Activated CD4-positive, alpha-beta T cell treated with anti-CD3 and anti-CD28 coated beads for 4 hours (primary cell): ENCODE measurements around the gene ANKMY1.
"Not testable (repeated sequence)": the region's sequence is repeated elsewhere in the genome, so short reads cannot be mapped to it uniquely, and the experiment has no call there.

ENCODE experiments used
- DNase-seq, 2 donors: peaks; one replicate each; pipeline ENCODE4 v3.0.0-alpha.2; 2020

The ANKMY1 gene

DNA sequence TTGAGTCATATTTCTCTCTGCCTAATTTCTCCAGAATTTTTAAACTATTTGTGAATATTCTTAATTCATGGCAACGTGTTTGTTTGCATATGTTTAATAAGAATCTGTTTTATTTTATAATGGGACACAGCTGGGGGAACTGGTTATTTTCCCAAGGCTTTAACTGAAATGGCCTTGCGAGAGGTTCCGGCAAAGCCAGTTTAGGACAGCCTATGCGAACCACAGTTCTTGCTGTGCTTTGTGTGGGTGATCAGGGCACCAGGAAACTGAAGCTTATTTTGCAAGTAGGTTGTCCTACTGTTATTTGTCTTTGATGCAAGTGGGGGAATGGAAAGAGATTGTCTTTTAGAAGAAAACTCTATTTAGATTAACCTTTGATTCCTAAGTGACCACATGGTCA lies 6.5 kb downstream of the ANKMY1 start:
- DNase-seq, result no peak

DNA sequence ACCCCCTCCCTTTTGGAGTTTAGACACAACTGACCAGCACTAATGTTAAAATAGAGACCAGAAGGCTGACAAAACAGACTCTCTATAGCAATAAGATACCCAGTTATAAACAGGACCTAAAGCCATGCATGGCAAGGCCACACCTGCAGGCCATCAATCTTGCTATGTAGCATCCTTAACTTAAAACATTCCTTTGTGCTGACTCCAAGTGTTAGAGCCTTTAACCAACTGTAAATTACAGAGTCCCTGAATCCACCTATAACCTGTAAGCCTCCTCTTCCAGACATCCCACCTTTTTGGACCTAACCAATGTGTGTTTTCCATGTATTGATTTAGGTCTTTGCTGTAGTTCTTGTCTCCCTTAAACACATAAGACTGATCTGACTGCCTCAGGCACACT lies 17.9 kb downstream of the ANKMY1 start:
- no peak for DNase-seq

DNA sequence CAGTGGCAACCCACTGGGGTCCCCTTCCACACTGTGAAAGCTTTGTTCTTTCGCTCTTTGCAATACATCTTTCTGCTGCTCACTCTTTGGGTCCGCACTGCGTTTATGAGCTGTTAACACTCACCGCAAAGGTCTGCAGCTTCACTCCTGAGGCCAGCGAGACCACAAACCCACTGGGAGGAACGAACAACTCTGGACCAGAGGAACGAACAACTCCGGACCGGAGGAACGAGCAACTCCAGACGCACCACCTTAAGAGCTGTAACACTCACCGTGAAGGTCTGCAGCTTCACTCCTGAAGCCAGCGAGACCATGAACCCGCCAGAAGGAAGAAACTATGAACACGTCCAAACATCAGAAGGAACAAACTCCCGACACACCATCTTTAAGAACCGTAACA lies 18.7 kb downstream of the ANKMY1 start:
- DNase-seq, result not testable (repeated sequence)

DNA sequence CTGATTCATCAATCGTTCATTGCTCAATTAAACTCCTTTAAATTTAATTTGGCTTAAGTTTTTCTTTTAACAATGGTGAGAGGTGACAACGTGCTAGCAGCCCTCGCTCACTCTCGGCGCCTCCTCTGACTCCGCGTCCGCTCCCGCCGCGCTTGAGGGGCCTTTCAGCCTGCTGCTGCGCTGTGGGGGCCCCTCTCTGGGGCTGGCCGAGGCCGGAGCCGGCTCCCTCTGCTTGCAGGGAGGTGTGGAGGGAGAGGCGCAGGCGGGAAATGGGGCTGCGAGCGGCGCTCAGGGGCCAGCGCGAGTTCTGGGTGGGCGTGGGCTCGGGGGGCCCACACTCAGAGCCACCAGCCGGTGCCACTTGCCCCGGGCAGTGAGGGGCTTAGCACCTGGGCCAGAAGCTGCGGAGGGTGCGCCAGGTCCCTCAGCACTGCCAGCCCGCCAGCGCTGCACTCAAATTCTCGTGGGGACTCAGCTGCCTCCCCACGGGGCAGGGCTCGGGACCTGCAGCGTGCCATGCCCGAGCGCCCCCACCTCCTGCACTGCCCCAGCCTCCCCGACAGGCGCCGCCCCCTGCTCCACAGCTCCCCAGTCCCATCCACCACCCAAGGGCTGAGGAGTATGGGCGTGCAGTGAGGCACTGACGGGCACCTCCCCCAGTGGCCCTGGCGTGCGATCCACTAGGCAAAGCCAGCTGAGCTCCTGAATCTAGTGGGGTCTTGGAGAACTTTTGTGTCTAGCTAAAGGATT lies 19.6 kb downstream of the ANKMY1 start:
- no peak for DNase-seq

DNA sequence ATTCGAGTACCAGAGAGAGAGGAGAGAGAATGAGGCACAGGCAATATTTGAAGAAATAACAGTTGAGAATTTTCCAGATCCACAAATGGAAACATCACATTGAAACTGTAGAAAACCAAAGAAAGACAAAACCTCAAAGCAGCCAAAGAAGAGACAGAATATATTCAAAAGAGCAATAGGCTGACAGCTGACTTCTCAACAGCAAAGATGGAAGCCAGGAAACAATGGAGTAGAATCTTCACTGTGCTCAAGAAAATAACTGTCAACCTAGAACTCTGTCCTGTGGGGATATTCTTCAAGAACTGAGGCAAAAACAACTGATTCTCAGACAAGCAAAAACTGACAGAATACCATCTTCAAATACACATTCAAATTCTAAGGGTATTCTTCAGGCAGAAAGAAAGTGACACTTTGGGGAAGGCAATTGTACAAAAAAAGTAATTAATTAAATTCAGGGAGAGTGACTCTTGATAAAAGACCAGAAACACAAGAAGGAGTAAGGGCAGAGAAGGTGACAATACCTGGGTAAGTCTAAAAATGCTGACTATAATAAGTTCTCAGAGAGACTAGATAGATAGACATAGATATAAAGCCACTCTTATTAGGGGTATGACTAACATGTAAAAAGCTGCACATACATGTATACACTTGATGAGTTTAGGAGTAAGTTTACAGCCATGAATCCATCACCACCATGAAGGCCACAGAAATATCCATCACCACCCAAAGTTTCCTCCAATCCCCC lies 25.6 kb downstream of the ANKMY1 start:
- DNase-seq, result no peak

DNA sequence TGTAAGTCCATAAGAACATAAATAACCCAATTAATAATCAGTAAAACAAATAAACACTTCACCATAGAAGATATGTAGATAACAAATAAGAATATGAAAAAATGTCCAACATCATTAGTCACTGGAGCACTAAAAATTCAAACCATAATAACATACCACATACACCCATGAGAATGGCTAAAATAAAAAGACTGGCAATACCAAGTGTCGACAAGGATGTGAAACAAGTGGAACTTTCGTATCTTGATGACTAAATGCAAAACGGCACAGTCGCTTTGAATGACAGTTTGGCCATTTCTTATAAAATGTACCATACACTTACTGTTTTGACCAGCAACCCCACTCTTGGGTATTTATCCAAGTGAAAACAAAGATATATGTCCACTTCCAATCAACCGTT lies 26.8 kb downstream of the ANKMY1 start:
- no peak for DNase-seq

DNA sequence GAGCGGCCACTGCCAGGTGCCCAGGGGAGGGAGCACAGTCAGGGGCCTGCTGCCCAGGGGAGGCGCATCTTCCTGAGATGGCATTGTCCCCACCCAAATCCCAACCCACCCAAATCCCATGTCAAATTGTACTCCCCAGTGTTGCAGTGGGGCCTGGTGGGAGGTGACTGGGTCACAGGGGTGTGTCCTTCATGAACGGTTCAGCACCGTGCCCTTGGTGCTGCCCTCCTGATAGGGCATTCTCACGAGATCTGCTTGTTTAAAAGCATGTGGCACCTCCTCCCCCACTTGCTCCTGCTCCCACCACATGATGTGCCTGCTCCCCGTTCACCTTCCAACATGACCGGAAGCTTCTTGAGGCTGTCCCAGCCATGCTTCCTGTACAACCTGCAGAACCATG lies 27.6 kb downstream of the ANKMY1 start:
- DNase-seq, result no peak

DNA sequence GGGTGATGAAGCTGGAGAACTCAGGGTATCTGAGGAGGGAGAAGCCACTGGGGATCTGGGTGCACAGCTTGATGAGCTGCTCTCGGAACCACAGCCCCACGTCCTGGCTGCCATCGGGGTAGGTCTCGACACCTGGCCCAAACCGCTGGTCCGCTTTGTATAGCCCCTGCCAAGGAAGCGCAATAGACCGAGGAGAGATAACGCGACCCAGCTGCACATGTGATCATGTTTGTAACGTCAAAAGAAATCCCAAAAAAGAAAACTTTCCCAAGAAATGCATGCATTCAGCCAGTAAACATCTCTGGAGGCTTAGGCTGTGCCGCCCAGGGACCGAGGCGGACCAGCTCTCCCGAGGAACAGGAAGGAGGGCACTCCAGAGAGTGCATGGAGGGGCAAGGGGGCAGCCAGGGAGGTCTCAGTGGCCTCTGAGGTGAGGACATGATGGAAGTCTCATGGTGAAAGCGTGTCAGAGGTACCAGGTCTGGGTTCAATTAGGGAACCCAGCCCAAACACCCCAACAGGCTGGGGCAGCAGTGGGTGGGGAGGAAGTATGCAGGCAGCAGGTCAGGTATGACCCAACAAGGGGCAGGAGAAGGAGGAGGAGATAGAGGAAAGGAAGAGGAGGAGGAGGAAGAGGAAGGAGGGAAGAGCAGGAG lies 28.3 kb downstream of the ANKMY1 start:
- no peak for DNase-seq

DNA sequence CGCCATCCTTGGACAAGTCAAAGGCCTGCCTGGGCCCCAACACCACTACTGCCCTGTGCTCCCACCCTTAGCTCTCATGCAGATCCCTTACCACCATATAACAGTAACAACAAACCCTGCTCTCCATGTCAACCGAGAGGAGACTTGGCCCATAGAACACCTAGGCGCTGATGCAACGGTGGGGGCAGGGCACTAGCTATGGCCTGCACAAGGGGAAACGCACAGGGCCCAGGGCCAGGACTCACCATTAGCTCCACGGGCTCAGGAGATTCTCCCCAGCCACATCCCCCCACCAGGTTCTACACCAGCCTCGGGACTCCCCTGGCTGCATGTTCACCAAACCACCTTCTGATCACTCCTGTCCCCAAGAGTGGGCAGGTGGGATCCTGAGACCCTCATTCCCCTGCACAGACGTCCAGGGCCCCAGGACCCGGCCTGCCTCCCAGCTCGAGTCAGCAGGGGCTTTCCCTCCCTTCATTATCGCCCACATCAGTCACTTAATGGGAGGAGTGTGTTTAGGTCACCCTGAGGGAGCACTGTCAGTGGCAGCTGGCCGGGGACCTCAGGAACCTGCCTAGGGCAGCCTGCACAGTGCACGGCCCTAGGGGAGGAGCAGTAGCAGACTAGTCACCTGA lies 29.3 kb downstream of the ANKMY1 start:
- DNase-seq, result no peak

DNA sequence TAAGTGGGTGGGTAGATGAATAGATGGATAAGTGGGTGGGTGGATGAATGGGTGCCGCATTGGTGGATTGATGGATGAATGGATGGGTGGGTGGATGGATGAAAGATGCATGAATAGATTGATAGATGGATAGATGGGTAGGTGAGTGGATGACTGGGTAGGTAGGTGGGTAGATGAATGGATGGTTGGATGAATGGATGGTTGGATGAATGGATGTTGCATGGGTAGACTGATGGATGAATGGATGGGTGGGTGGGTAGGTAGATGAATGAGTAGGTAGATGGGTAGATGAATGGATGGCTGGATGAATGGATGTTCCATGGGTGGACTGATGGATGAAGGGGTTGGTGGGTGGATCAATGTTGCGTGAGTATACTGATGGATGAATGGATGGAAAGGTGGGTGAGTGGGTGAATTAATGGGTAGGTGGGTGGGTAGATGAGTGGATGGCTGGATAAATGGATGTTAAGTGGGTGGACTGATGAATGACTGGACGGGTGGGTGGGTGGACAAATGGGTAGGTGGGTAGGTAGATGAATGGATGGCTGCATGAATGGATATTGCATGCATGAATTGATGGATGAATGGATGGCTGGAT lies 30.5 kb downstream of the ANKMY1 start:
- DNase-seq, result no peak

DNA sequence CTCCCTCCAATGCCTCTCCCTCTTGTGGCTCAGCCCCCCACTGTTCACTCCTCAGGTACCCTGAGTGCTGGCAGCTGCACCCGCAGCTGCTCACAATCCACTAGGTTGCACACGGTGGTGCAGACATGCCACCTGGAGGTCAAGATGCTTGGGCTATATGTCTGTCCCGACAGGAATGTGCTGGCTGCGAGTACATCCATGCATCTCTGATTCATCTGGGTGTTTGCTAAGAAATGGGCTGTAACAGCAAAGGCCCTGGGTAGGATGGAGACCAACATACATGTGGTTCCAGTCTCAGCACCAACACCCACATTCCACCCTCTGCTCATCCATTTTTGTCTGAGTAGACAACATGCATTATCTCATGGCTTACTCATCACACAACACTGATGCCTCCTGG lies 31.3 kb downstream of the ANKMY1 start:
- no peak for DNase-seq

DNA sequence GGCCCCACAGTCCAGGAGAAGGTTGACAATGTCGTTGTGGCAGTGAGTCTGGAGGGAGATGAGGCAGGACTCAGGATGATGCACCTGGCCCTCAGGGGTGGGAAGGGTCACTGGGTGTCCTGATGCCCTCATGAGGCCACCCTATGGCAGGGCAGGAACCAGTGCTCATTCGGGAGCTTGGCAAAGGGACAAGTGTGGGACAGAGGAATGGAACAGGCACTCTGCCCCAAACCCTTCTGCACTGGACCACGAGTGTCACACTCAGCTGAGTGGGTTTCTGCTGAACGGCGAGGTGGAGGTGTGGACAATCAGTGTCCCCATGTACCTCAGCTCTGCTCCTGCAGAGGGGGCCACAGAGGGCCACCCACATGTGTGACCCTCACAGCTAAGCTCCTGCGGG lies 32.0 kb downstream of the ANKMY1 start:
- DNase-seq, result no peak

DNA sequence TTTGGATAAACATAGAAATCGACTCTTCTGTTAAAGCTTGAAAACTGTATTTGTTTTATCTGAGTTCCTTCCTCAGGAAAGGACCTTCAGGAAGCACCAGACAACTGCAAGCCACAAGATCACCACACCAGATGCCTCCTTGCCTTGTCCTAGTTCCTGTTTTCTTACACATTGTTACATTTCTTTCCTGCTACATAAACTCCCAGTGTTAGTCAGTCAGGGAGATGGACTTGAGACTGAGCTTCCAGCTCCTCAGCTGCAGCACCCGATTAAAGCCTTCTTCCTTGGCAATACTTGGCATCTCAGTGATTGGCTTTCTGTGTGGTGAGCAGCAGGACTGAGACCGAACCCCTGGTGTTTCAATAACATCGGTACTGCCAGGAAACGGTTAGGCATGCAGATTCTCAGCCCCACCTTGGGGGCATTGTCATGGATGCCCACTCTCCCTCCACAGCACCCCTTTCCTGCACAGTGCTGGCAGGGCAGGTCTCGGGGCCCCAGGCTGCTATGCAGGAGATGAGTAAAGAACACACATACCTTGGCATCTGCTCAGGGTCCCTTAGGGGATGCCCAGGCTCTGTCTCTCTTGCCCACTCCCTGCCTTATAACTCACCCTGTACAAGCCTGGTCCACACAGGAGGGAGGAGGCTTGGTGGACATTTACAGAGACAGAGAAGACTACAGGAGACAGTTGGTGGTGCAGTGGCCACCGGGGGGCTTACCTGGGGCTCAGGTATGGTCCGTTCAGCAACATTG lies 32.6 kb downstream of the ANKMY1 start:
- no peak for DNase-seq

DNA sequence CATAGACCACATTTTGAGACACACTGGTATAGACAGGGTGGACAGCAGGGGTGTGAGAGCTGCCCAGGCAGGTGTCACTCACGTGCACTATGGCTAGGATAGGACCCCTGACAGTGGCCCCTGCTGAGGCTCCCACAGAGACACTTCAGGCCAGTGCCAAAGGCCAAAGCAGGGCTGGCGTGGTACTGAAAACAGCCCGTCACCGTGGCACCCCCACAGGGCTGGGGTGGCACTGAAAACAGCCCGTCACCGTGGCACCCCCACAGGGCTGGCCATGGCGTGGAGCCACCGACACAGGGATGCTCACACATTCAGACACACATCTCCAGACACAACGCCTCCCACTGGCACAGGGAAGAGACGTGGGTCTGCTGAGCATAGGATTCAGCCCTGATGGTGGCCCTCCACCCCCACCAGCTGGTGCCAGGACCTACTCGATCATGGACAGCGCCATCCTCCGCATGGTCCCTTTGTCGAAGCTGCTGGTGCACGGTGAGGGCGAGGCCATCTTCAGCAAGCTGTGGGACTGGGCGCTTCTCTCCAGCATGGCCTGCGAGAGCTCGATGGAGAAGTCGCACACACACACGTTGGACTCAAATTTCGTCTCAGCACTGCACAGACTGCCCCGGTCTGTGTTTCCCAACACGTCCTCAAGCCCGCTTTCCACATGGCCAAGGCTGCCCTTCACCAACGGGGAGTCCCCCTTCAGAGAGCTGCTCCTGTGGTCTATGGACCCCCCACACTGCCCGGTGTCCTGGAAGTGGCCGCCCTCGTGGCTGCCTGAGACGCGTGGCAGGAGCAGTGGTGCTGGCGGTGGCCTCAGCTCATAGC lies 34.1 kb downstream of the ANKMY1 start:
- DNase-seq, result no peak

DNA sequence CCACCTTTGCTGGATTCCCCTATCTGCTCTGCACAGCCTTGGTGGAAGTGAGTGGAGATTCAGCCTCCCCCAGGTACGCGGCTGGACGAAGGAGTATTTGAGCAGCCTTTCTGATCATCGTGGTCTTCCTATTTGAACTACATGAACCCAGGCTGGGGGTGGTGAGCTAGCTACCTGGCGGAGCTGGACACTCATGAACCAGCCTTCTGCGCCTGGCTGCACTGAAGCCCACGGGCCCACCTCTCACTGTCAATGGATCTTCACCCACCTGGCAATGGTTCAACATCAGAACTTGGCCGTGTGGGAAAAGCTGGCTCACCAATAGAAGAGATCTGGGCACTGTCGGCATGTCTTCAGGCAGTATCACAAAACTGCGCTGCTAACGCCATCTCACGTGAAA lies 35.4 kb downstream of the ANKMY1 start:
- no peak for DNase-seq

DNA sequence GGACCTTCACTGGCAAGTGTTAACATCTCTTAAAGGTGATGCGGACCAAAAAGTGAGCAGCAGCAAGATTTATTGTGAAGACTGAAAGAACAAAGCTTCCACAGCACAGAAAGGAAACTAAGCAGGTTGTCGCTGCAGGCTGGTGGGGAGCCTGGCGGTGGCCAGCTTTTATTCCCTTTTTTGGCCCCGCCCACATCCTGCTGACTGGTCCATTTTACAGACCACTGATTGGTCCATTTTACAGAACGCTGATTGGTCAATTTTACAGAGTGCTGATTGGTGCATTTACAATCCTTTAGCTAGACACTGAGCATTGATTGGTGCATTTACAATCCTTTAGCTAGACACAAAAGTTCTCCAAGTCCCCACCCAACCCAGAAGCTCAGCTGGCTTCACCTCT lies 35.9 kb downstream of the ANKMY1 start:
- not testable (repeated sequence) for DNase-seq

DNA sequence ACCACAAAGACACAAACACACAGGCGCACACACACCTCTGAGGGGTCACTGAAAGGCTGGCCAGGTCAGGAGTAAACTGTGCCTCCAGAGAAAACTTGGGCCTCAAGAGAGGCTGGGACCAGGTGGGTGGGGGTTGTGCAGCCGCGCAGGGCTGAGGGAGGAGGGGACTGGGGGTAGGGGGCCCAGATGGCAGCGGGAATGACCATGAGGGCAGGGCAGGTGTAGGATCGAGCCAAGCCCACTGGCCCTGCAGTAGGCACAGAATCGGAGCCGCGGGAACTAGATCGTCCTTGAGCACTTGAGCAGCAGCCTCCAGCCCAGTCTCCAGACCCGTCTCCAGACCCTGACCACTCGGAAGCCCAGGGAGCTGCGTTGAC lies 36.8 kb downstream of the ANKMY1 start:
- no peak for DNase-seq

DNA sequence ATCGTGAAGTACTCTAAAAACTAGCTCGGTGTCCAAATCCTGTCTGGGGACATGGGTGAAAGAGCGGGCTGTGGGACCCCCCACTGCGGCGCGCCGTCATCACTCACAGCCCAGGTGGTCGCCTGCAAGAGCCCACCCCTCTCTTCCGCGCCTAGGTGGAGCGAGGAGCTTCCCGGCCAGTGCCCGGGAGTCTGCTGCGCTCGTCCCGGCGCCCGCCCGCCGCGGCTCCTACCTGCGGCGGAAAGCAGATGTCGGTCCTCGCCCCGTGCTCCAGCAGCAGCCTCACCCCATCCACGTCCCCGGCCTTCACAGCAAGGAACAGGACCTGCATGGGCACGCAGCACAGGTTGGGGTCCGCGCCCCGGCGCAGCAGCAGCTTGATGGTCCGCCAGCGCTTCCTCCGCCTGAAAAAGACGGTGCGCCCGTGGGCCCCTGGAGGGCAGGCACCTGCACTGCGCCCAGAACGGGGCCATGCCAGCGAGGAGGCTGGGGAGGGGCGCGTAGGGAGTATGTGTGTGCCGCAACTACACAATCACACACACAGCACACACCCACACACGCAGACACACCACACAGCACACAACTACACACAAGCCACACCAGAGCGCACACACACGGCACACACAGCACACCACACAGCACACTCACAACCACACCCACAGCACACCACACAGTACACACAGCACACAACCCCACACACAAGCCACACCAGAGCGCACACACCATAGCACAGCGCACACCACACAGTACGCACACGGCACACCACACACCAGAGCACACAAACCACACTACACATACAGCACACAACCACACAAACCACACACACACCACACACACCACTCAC lies 37.4 kb downstream of the ANKMY1 start:
- DNase-seq, result no peak

DNA sequence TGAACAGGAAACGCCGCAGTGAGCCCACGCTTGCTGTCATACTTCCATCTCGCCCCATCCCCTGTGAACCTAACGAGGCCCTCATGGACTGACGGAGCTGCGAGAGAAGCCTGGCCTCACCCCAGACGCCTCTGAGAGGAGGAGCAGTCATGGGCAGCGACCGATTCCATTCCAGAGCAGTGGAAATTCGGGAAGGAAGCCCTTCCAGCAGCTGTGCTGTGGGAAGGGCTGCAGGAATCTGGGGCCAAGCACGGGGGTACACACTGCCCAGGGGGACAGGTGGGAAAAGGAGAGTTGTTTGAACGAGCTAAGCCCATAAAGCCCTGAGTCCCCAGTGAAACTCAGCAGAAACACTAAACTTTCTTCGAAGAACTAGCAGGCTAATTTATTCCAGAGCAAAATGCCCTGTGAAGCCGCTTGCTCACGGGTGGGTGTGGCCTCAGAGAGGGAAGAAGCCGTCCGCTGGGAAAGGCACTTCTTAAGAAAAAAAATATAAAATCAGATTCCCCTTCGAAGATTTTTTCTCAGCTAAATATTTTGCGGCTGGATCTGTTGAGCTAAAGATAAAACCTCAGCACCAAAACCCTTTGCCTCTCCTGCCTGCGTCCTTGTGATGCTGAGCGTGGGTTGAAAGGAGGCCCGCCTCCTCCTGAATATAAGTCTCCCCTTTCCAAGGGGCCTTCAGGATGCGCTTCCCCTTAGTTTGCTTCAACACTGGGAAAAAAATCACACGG lies 38.2 kb downstream of the ANKMY1 start:
- DNase-seq, result no peak

DNA sequence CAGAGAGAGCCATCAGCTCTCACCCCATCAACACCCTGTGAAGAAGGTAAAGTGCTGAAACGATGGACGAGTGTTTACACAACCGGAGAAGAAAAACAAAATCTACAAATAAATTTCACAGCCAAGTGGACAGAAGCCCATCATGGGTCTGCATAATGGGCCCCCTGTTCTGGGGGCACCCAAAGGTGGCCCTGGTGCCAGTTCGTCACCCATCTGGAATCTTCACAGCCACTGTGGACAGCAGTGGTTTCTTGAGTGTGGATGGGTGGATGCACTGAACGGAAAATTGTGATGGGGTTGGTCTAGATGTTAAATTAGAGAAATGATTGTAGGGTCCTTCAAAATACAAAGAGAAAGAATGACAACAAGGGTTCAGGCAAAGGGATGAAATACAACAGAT lies 38.8 kb downstream of the ANKMY1 start:
- DNase-seq, result no peak
